GM21529 (cell line): ENCODE data around the gene IRF1.
"Not testable (repeated sequence)": the region's sequence is repeated elsewhere in the genome, so short reads cannot be mapped to it uniquely, and the experiment has no call there.

ENCODE experiments used
- ATAC-seq: cut with Tn5 transposase; IDR thresholded peaks from one replicate; pipeline ENCODE4 v1.9.1; 2021; ENCODE audit not compliant: unreplicated experiment

IRF1 gene

GRCh38 chr5:132487841-132488555 lies 2.6 kb downstream of the IRF1 start:
- peak; percentile 24 for ATAC-seq

- no peak for ATAC-seq
Observed at GRCh38 chr5:132487095-132487428, 3.5 kb downstream of the IRF1 start.

- ATAC-seq: no peak
Observed at GRCh38 chr5:132486318-132487094, 4.1 kb downstream of the IRF1 start.

- ATAC-seq: no peak
Observed at GRCh38 chr5:132485641-132486317, 4.8 kb downstream of the IRF1 start.

GRCh38 chr5:132484876-132485640 lies 5.5 kb downstream of the IRF1 start:
- ATAC-seq: not testable (repeated sequence)

- no peak for ATAC-seq
Observed at GRCh38 chr5:132484391-132484725, 6.2 kb downstream of the IRF1 start.

GRCh38 chr5:132483661-132484390 lies 6.7 kb downstream of the IRF1 start:
- ATAC-seq: no peak

- no peak for ATAC-seq
Observed at GRCh38 chr5:132483101-132483500, 7.5 kb downstream of the IRF1 start.

GRCh38 chr5:132481596-132482211 lies 8.9 kb downstream of the IRF1 start:
- ATAC-seq: no peak

- no peak for ATAC-seq
Observed at GRCh38 chr5:132480893-132481595, 9.5 kb downstream of the IRF1 start.

GRCh38 chr5:132480546-132480892 lies 10.1 kb downstream of the IRF1 start:
- ATAC-seq: no peak

GRCh38 chr5:132480042-132480441 lies 10.5 kb downstream of the IRF1 start:
- ATAC-seq: no peak

- ATAC-seq: peak; percentile 46
Observed at GRCh38 chr5:132479111-132479951, 11.2 kb downstream of the IRF1 start.

GRCh38 chr5:132478366-132478871 lies 12.2 kb downstream of the IRF1 start:
- ATAC-seq: no peak

- no peak for ATAC-seq
Observed at GRCh38 chr5:132477784-132478365, 12.7 kb downstream of the IRF1 start.

GRCh38 chr5:132476876-132477781 lies 13.4 kb downstream of the IRF1 start:
- no peak for ATAC-seq
